Measurements from ENCODE around the gene CCDC38.

Gene CCDC38

DNA sequence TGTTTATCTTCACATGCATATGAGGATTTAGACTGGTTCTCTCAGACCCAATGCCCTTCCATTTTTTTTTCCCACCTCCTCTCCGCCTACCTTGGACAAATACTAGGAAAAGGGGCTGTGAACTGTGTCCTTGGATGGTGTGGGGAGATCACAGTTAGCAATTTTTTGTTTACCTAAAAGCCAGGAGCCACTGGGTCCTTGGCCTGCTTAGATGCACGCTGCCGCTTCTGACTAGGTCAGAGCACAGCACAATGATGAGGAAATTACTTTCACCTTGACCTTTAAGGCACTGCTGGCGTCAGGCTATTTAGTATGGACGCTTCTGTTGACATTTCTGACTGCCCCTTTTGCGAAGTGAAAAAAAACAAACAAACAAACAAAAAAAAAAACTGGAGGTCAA lies 1.9 kb downstream of the CCDC38 start:
- TF ChIP-seq, protein P1, sequence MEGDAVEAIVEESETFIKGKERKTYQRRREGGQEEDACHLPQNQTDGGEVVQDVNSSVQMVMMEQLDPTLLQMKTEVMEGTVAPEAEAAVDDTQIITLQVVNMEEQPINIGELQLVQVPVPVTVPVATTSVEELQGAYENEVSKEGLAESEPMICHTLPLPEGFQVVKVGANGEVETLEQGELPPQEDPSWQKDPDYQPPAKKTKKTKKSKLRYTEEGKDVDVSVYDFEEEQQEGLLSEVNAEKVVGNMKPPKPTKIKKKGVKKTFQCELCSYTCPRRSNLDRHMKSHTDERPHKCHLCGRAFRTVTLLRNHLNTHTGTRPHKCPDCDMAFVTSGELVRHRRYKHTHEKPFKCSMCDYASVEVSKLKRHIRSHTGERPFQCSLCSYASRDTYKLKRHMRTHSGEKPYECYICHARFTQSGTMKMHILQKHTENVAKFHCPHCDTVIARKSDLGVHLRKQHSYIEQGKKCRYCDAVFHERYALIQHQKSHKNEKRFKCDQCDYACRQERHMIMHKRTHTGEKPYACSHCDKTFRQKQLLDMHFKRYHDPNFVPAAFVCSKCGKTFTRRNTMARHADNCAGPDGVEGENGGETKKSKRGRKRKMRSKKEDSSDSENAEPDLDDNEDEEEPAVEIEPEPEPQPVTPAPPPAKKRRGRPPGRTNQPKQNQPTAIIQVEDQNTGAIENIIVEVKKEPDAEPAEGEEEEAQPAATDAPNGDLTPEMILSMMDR (IDR thresholded peaks at IDR 0.05; ENCODE audit: extremely low read depth, insufficient read depth, missing control alignments): no peak
- no peak for DNase-seq (ENCODE audit: low spot score)
- in situ Hi-C loops (cut with MboI; ENCODE audit: low pct_unique_long_range_greater_than_20kb, low sequenced_read_pairs, unreplicated experiment): no loop called here

DNA sequence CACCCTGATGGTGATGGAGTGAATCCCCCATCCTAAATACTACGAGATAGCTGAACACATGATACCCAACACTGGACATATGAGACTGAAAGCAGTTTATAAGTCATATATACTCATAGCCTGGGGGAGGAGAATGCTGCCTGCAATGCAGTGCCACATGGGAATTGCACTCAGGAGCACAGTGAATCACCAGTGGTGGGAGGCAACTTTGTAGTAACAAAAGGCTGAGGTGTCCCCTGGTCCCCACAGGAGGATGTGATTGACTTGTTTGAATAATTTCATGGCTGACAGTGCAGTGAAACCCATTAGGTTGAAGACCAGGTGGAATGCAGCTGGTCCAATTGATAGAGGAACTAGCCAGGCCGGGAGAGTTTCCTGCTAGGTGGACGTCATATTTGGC lies 20.2 kb downstream of the CCDC38 start:
- TF ChIP-seq, protein P1 (IDR thresholded peaks at IDR 0.05; ENCODE audit: extremely low read depth, insufficient read depth, missing control alignments): no peak
- in situ Hi-C loops (cut with MboI; ENCODE audit: low pct_unique_long_range_greater_than_20kb, low sequenced_read_pairs, unreplicated experiment): loop anchor here (25.0 kb wide), 1 partner anchor 290 kb away; no protein-coding TSS in a partner anchor
- DNase-seq (ENCODE audit: low spot score): no peak

DNA sequence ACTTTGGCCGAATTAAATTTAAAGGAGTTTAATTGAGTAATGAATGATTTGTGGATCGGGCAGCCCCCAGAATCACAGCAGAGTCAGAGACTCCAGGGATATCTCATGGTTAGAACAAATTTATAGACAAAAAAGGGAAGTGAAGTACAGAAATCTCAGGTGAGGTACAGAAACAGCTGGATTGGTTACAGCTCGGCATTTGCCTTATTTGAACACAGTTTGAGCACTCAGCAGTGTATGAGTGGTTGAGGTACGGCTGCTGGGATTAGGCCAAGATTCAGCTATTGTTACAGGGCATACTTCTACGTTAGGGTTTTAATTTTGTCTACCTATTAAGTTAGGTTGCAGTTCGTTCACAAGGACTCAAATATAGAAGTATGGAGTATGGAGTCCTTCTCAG lies 23.3 kb downstream of the CCDC38 start:
- TF ChIP-seq, protein P1 (IDR thresholded peaks at IDR 0.05; ENCODE audit: extremely low read depth, insufficient read depth, missing control alignments): no peak
- in situ Hi-C loops (cut with MboI; ENCODE audit: low pct_unique_long_range_greater_than_20kb, low sequenced_read_pairs, unreplicated experiment): loop anchor here (25.0 kb wide), 1 partner anchor 293 kb away; no protein-coding TSS in a partner anchor
- DNase-seq (ENCODE audit: low spot score): no peak

DNA sequence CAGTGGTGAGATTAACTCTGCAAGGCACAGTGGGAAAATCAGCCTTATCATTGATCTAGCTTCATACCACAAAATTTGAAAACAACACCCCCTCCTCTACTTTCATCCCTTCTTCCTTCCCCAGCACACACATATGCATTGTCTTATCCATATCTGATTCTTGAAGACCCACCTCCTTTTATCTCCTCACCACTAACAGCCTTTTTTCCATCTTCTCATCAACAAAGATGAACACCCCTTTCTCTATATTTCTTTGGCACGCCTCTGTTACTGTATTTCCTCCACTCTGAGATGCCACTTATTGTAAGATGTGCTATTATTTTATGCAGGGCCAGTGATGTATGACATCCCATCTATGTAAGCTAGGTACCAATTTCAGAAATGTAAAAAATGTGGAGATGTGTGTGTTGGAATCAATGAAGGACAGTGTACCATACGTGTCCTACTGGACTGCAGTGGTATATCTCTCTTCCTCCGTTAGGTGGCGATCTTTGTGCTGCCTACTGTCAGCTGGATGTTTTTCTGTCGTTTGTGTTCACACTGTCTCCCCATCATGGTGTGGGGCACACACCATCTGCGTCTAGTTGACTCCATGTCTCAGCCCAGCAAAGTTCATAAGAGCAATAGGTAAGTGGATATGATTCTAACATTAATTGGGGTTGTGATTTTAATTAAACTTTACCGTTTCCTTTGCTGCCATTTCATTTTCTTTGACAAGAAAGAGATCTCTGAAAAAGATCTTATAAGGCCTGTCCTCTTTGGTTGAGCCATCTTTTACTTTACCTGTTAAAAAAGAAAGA lies 24.0 kb downstream of the CCDC38 start:
- DNase-seq (ENCODE audit: low spot score): peak; percentile 62

DNA sequence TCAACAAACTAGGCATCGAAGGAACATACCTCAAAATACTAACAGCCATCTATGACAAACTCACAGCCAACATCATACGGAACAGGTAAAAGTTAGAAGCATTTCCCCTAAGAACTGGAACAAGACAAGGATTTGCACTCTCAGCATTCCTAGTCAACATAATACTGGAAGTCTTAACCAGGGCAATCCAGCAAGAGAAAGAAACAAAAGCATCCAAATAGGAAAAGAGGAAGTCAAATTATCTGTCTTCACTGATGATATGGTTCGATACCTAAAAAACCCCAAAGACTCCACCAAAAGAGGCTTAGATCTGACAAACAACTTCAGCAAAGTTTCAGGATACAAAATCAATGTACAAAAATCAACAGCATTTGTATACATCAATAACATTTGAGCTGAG lies 32.5 kb downstream of the CCDC38 start:
- in situ Hi-C loops (cut with MboI; ENCODE audit: low pct_unique_long_range_greater_than_20kb, low sequenced_read_pairs, unreplicated experiment): loop anchor here (25.0 kb wide), 1 partner anchor 302 kb away; no protein-coding TSS in a partner anchor
- TF ChIP-seq, protein P1 (IDR thresholded peaks at IDR 0.05; ENCODE audit: extremely low read depth, insufficient read depth, missing control alignments): no peak
- DNase-seq (ENCODE audit: low spot score): no peak

More for the DNA sequence above, 24.0 kb downstream of the CCDC38 start:
- in situ Hi-C loops (cut with MboI; ENCODE audit: low pct_unique_long_range_greater_than_20kb, low sequenced_read_pairs, unreplicated experiment): loop anchor here (25.0 kb wide), 1 partner anchor 294 kb away; no protein-coding TSS in a partner anchor
- TF ChIP-seq, protein P1 (IDR thresholded peaks at IDR 0.05; ENCODE audit: extremely low read depth, insufficient read depth, missing control alignments): peak; percentile 75

DNA sequence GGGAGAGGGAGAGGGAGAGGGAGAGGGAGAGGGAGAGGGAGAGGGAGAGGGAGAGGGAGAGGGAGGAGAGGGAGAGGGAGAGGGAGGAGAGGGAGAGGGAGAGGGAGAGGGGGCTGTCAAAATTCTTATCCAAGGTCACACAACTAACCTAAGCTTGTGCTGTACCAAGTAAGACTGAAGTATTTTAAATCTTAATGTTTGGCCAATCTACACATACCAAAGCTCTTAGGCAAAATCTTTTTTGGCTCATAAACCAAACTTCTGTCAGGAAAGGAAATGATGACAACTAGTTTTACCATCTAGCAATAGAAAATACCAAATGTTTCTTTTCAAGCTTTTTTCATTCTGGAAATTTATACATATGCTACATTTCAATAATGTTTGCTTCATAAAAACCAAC lies 33.8 kb downstream of the CCDC38 start:
- in situ Hi-C loops (cut with MboI; ENCODE audit: low pct_unique_long_range_greater_than_20kb, low sequenced_read_pairs, unreplicated experiment): loop anchor here (25.0 kb wide), 1 partner anchor 304 kb away; no protein-coding TSS in a partner anchor
- no peak for DNase-seq (ENCODE audit: low spot score)
- TF ChIP-seq, protein P1 (IDR thresholded peaks at IDR 0.05; ENCODE audit: extremely low read depth, insufficient read depth, missing control alignments): no peak
